SU-DHL-6 (cell line): Measurements from ENCODE around the gene SPC25.

Experiments
- CTCF ChIP-seq: fragments of 200-600 bp; sonication (generic); IDR thresholded peaks from one replicate; pipeline ENCODE4 v1.5.1; 2017; ENCODE audit warnings: antibody characterized with exemption, mild to moderate bottlenecking, low read length, moderate library complexity; ENCODE audit not compliant: insufficient read depth, poor library complexity, severe bottlenecking
- EZH2phosphoT487 ChIP-seq: fragments of 200-600 bp; sonication (generic), shearing (Covaris generic); conservative IDR thresholded peaks from 2 replicates; pipeline ENCODE4 v1.6.1; 2018; ENCODE audit warnings: mild to moderate bottlenecking, antibody characterized with exemption, low read length, moderate library complexity, mixed read lengths

- TF ChIP-seq CTCF = no peak
- no peak for TF ChIP-seq EZH2phosphoT487
Observed at GRCh38 chr2:168930242-168930641, 40.0 kb upstream of the SPC25 start.
